HFFc6 (cell line): ENCODE data around the gene SPATA2L. TPM values are rescaled to one million over a fixed set of nuclear protein-coding genes. Genes with fewer than 3 reads are reported as not detected.
"Not testable (repeated sequence)": the region's sequence is repeated elsewhere in the genome, so short reads cannot be mapped to it uniquely, and the experiment has no call there.

Experiments used
- DNase-seq: peaks from one replicate; pipeline ENCODE4 v3.0.0-alpha.2; 2018
- H3K27ac Mint-ChIP-seq: 2 replicates; pipeline ENCODE4 v1.8.0; 2020; ENCODE audit warnings: mild to moderate bottlenecking, mixed read lengths
- H3K27me3 Mint-ChIP-seq: 2 replicates; pipeline ENCODE4 v1.8.0; 2021; ENCODE audit warnings: mild to moderate bottlenecking, moderate library complexity, mixed read lengths; ENCODE audit not compliant: insufficient read depth
- H3K36me3 Mint-ChIP-seq: 2 replicates; pipeline ENCODE4 v1.8.0; 2021; ENCODE audit warnings: low read depth, mixed read lengths
- H3K4me1 Mint-ChIP-seq: 2 replicates; pipeline ENCODE4 v1.8.0; 2020; ENCODE audit warnings: low read depth, mixed read lengths
- H3K4me3 Mint-ChIP-seq: 2 replicates; pipeline ENCODE4 v1.8.0; 2020; ENCODE audit warnings: mild to moderate bottlenecking, moderate library complexity, mixed read lengths
- H3K9me3 Mint-ChIP-seq: 2 replicates; pipeline ENCODE4 v1.8.0; 2020; ENCODE audit warnings: mild to moderate bottlenecking, mixed read lengths
- total RNA-seq, 6 experiments: library from RNA; stranded (reverse); fragmentation: NEBNext Ultra II Directional; extraction: Animal tissue kit (Norgen Biotek cat#: 25700); gene quantifications; 2 replicates in 1 of 6; 3 replicates in 5 of 6; pipeline ENCODE4 v1.2.3, GENCODE V29; 2021
- TF ChIP-seq, protein P1 (sequence below): fragments of 200-600 bp; sonication (generic); IDR thresholded peaks from 2 replicates; pipeline ENCODE4 v1.5.0; 2021; ENCODE audit warnings: antibody characterized with exemption, mild to moderate bottlenecking

The SPATA2L gene
- total RNA-seq, 6 experiments from 2014 or later = 5.6 to 6.9 (median 5.9) TPM

DNA sequence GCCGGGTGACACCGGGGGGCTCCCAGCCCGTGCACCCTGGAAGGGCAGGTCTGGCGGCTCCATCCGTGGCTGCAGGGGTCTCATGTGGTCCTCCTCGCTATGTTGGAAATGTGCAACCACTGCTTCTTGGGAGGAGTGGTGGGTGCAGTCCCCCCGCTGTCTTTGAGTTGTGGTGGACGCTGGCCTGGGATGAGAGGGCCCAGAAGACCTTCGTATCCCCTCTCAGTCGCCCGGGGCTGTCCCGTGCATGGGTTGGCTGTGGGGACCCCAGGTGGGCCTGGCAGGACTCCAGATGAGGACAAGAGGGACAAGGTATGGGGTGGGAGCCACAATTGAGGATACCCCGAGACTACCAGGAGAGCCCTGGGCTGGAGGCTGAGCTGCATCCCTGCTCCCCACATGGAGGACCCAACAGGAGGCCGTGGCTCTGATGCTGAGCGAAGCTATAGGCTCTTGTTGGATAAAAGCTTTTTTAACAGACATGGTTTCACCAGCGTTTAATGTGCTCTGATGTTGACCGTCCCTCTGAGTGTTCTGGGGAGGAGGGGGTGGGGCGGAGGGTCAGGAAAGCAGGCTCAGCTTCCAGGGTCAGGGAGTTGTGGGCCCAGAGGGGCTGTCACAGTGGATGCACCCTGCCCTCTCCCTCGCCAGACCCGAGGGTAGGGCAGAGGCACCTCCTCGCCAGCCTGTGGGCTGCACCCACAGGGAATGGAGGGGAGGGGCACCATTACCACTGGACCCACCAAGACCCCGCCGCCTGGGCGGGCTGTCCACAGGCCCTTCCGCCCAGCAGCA, 5.4 kb downstream of the SPATA2L start:
- TF ChIP-seq, protein P1, sequence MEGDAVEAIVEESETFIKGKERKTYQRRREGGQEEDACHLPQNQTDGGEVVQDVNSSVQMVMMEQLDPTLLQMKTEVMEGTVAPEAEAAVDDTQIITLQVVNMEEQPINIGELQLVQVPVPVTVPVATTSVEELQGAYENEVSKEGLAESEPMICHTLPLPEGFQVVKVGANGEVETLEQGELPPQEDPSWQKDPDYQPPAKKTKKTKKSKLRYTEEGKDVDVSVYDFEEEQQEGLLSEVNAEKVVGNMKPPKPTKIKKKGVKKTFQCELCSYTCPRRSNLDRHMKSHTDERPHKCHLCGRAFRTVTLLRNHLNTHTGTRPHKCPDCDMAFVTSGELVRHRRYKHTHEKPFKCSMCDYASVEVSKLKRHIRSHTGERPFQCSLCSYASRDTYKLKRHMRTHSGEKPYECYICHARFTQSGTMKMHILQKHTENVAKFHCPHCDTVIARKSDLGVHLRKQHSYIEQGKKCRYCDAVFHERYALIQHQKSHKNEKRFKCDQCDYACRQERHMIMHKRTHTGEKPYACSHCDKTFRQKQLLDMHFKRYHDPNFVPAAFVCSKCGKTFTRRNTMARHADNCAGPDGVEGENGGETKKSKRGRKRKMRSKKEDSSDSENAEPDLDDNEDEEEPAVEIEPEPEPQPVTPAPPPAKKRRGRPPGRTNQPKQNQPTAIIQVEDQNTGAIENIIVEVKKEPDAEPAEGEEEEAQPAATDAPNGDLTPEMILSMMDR = no peak
- Mint-ChIP-seq H3K4me1 (peaks cover 6% of the 10 kb centered on the region; the same call in 1 of the 2 replicates), H3K4me3 (no peak overlapping the region), H3K27me3 (no peaks in the 10 kb centered on the region; the same call in none of the 2 replicates), H3K9me3 (no peaks in the 10 kb centered on the region), H3K36me3 (no peaks in the 10 kb centered on the region; the same call in 1 of the 2 replicates), H3K27ac (no peak overlapping the region)
- DNase-seq = no peak

DNA sequence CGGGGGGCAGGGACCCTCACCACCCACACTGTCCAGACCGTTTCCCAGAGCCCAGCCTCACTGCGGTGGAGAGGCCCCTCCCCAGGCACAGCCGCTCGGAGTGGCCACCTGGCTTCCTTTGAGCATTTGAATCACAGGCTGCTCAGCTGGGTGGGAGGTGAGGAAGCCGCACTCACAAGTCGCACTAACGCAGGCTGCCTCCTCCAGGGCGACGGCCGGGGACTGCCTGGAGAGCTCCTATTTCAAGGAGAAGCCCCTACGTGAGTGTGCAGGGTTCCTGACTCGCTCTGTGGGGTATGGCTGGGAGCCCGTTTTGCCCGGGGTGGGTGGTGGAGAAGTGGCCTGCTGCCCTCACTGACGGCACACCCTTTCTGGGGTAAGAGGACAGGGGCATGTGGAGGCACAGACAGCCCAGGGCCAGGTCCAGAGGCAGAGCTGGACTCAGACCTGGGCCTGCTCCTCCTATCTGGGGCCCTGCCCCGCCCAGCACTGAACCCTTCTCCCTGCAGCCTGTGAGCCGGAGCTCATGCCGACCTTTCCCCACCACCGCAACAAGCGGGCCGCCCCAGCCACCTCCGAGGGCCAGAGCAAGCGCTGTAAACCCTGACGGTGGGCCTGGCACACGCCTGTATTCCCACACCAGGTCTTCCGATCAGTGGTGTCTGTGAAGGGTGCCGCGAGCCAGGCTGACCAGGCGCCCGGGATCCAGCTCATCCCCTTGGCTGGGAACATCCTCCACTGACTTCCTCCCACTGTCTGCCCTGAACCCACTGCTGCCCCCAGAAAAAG, 6.2 kb downstream of the SPATA2L start:
- Mint-ChIP-seq H3K36me3 (no peaks in the 10 kb centered on the region; the same call in 1 of the 2 replicates), H3K4me3 (no peak overlapping the region), H3K27ac (no peak overlapping the region), H3K9me3 (no peaks in the 10 kb centered on the region), H3K27me3 (no peaks in the 10 kb centered on the region; the same call in none of the 2 replicates), H3K4me1 (peaks cover 6% of the 10 kb centered on the region; the same call in 1 of the 2 replicates)
- no peak for DNase-seq
- TF ChIP-seq, protein P1 = no peak

DNA sequence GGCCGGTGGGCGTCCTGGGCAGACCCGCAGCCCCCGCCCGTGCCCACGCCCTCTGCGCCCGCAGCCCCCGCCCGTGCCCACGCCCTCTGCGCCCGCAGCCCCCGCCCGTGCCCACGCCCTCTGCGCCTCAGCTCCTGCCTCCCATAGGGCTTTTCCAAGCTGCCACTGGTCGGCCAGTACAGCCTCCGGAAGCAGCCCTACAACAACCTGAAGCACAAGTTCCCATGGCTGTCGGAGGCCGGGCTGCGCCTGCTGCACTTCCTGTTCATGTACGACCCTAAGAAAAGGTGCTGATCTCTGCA, 6.8 kb downstream of the SPATA2L start:
- DNase-seq, H3K27ac Mint-ChIP-seq, H3K4me3 Mint-ChIP-seq, H3K36me3 Mint-ChIP-seq, H3K27me3 Mint-ChIP-seq, H3K4me1 Mint-ChIP-seq, H3K9me3 Mint-ChIP-seq: not testable (repeated sequence)

DNA sequence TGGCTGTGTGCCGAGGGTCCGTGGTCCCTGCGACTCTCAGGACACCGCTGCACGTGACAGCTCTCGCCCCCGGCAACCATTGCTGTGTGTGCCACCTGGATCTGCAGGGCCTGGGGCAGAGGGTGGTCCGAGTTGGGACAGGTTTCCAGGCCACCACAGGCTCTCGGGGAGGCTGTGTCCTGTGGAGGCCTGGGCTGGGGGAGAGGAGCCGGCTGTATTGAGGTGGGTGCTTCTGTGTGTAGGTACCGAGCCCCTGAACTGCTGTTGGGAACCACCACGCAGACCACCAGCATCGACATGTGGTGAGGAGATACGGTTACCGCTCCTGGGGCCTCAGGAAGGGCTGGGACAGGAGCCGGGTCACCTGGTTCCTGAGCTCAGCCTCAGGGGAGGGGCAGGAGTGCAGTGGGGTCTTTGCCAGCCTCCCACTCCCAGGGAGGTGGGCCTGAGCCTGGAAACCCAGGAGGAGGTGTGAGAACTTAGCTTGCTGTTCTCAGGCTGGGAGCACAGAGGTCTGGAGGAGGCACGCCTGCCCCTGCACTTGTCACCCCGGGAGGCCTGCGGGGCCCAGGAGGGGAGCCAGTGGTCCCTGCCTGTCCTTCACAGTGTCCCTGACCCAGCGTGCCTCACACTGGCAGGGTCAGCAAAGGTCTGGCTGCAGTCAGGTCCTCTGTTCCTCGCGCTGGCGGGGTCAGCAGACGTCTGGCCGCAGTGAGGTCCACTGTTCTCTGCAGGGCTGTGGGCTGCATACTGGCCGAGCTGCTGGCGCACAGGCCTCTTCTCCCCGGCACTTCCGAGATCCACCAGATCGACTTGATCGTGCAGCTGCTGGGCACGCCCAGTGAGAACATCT, 7.3 kb downstream of the SPATA2L start:
- no peak overlapping the region for H3K27ac Mint-ChIP-seq
- no peaks in the 10 kb centered on the region for H3K4me1 Mint-ChIP-seq
- H3K9me3 Mint-ChIP-seq = no peaks in the 10 kb centered on the region
- no peaks in the 10 kb centered on the region; the same call in 1 of the 2 replicates for H3K36me3 Mint-ChIP-seq
- H3K27me3 Mint-ChIP-seq = no peaks in the 10 kb centered on the region; the same call in none of the 2 replicates
- no peak overlapping the region for H3K4me3 Mint-ChIP-seq
- TF ChIP-seq, protein P1 = no peak
- DNase-seq = no peak

DNA sequence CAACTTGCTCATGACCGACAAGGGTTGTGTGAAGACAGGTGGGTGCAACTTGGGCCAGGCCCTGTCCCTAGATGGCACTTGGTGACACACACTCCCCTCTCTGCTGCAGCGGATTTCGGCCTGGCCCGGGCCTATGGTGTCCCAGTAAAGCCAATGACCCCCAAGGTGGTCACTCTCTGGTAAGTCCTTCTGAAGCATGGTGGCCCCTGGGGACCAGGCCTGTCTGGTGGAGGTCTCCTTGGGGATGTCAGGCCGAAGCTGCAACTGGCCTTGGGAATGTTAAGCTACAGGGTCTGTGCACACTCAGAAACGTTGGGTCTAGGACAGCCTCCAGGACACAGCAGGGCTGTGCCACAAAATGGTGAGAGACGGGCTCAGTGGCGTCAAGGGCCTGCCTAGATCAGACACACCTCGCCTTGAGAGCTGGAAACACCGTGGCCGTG, 8.2 kb downstream of the SPATA2L start:
- H3K9me3 Mint-ChIP-seq = no peaks in the 10 kb centered on the region
- no peaks in the 10 kb centered on the region; the same call in none of the 2 replicates for H3K27me3 Mint-ChIP-seq
- H3K4me3 Mint-ChIP-seq = no peak overlapping the region
- no peaks in the 10 kb centered on the region for H3K4me1 Mint-ChIP-seq
- DNase-seq = no peak
- no peak overlapping the region for H3K27ac Mint-ChIP-seq
- TF ChIP-seq, protein P1 = no peak
- no peaks in the 10 kb centered on the region; the same call in 1 of the 2 replicates for H3K36me3 Mint-ChIP-seq
